HuH-7.5 (cell line): ENCODE data around the gene CNRIP1.

Experiments used
- DNase-seq: peaks from one replicate; pipeline ENCODE4 v3.0.0; 2011; ENCODE audit warnings: low spot score

CNRIP1 gene

DNA sequence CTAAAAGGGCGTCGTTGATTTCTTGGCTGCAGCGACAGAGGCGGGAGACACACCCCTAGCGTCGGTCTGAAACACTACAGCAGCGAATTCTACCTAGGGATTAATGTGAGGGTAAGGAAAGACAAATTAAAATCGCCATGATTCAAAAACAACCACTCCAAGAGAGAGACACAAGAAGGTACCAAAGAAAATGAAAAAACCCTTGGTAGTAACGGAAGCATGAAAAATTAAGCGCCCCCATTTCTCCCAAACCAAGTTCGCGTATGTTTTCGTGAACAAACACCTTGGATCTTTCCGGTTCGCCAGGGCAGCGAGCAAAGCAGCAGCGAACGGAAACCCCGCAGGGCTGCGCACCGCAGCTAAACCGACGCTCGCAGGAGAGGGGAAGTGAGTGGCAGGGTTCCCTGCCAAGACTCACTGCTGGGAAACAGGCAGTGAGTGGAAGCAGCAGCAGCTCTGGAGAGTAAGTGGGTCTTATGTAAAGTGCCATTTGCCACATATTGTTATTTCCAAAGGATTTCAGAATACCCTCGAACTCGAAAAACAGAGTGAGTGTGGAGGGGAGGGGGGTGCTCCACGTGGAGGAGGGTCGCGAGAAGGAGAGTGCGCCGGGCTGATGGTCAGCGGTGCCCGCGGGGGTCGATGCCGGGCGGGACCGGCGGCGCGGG is 68.4 kb downstream of the CNRIP1 start:
- DNase-seq = peak; percentile 51

DNA sequence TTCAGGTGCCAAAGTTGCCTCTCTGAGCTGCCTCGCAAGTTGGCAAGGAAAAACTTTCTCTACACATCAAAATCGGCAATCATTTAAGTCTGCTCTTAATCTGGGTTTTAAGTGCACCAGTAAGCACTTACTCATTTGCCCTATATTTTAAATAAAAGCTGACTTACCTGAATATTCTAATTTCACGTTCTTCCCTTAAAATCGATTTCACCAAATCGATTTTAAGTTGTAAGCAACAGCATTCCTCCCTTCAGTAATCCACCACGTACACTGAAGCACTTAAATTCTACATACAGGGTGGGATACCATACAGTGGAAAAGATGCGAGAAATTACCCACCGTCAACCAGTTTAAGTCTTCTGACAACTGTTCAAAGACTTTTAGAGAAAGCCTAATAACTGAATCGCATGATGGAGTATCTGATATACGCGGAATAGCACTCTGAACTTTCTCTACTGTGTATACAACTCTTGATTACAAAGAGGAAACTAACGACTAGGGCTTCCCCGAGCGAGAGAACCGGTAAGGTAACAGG is 69.0 kb downstream of the CNRIP1 start:
- DNase-seq = no peak

DNA sequence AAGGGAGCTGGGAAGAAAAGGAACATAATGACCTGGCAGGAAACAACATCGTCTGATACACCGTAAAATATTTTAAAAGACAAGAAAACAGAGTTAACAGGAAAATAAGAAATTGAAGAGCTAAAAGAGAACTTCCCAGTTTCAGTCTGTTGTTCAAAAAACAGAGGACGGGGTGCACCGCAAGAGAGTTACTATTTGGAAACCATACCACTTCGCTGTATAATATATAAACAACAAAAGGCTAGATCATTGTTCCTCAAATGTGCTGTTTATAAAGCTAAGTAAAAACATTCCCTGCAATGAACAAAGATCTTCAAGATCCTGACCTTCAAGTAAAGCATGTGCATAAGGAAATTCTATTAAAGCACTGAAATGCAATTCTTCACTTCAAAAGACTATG is 69.6 kb downstream of the CNRIP1 start:
- no peak for DNase-seq

DNA sequence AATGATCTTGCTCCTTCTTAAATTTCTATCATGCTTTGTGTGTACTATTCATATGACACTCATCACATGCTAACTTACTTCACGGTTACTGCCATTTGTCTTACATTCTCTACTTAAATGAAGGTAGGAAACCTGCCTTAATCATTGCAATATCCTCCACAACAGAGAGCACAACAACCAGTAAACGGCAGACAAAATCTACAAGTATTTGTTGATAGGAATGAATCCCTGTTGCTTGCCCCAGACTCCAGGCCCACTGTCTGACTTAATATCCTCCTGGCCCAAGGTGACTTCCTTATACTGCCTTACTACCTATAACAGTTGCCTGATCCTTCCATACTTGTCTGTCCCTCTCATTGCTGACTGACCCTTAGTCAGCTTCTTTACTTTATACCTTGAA is 70.9 kb downstream of the CNRIP1 start:
- DNase-seq = no peak

DNA sequence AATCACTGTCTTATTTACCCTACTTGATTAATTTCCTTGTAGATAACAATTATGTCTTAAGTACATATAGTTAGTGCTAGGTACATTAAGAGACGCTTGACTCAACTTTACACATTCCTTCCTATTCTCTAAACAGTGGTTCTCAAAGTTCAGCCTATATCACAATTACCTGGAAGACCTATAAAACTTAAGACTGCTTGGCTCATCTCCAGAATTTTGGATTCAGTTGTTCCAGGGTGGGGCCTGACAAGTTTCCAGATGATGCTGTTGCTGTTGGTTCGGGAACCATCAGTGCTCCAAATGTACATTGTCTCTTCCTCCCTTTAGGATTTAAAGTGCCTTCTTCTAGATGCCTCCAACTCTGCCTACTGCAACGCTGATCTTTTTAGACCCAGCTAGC is 71.4 kb downstream of the CNRIP1 start:
- no peak for DNase-seq

DNA sequence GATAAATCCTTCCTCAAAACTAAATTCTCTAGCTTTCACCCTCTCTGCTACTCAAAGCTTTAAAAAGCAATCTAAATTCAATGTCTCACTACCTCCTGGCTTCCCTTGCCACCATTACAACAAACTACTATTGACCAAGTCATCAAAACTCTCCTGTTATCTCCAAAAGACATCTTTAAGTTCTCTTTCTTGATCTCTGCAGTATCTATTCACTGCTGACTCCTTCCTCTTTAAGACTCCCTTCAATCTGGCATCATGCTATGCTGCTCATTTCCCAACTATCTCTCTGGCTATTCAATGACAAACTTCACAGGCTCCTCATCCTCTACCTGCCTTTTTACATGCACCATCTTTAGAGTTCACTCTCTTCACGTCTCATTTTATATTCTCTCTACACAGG is 73.4 kb downstream of the CNRIP1 start:
- no peak for DNase-seq

DNA sequence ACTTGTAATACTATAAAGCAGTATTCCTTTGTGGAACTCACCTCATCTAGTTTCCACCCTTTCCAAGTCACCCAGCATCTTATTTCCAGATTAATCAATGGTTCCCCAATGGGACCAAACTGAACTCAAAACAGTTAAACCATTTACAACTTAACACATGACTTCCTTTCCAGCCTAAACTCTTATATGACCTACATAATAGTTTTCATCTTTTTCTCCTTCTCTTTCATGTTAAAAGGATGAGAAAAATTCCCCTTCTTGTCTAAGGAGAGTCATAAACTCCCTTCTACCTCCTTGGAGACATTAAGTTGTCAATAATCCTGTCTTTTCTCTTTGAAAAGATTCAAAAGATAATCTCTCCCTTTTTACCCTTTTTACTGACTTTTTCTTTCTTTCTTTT is 74.1 kb downstream of the CNRIP1 start:
- DNase-seq = no peak

DNA sequence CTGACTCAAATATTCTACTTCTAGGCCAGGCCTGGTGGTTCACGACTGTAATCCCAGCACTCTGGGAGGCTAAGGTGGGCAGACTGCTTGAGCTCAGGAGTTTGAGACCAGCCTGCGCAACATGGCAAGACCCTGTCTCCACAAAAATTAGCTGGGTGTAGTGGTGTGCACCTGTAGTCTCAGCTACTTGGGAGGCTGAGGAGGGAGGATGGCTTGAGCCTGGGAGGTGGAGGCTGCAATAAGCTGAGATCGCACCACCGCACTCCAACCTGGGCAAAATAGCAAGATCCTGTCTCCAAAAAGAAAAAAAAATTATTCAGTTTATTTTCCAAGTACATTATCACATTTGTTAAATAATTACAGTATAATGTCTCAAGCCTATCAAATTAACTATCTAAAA is 74.7 kb downstream of the CNRIP1 start:
- DNase-seq = no peak

DNA sequence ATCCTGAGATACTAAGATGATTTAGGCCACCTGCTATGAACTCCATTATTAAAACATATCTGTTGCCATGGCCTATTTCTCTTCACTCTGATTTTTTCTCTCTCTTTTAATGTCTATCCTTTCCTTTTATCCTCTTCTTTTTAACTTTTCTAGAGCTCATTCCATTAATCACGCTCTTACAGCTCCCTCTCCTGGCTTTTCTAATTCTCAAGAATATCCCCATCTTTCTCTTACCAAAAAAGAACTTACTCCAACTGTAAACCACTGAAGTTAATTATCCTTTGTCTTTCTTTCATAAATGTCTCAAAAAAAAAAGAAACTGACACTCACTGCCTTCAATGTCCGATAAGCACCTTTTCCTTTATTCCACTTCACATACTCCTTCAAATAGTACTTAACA is 75.3 kb downstream of the CNRIP1 start:
- DNase-seq = no peak
